HG03521 (cell line): ENCODE data around the gene ACSL5.
A peak's percentile ranks its signal among the peaks of the same experiment; 100 is the strongest.
"Not testable (repeated sequence)": the region's sequence is repeated elsewhere in the genome, so short reads cannot be mapped to it uniquely, and the experiment has no call there.

Source experiments
- ATAC-seq: cut with Tn5 transposase; IDR thresholded peaks from one replicate; pipeline ENCODE4 v1.9.1; 2021; ENCODE audit warnings: mild to moderate bottlenecking, moderate library complexity; ENCODE audit not compliant: unreplicated experiment

The ACSL5 gene

GRCh38 chr10:112402917-112403316 lies 29.0 kb downstream of the ACSL5 start:
- no peak for ATAC-seq

GRCh38 chr10:112404617-112405016 lies 30.7 kb downstream of the ACSL5 start:
- no peak for ATAC-seq

- not testable (repeated sequence) for ATAC-seq
Observed at GRCh38 chr10:112406806-112407205, 32.9 kb downstream of the ACSL5 start.

GRCh38 chr10:112407696-112408095 lies 33.8 kb downstream of the ACSL5 start:
- ATAC-seq: no peak

GRCh38 chr10:112409299-112409698 lies 35.4 kb downstream of the ACSL5 start:
- ATAC-seq: no peak

- ATAC-seq: no peak
Observed at GRCh38 chr10:112409755-112410154, 35.8 kb downstream of the ACSL5 start.

GRCh38 chr10:112412696-112413095 lies 38.8 kb downstream of the ACSL5 start:
- ATAC-seq: no peak

GRCh38 chr10:112421731-112422130 lies 47.8 kb downstream of the ACSL5 start:
- no peak for ATAC-seq

- ATAC-seq: no peak
Observed at GRCh38 chr10:112424651-112425050, 50.7 kb downstream of the ACSL5 start.

- no peak for ATAC-seq
Observed at GRCh38 chr10:112426111-112426510, 52.2 kb downstream of the ACSL5 start.

- ATAC-seq: no peak
Observed at GRCh38 chr10:112429147-112429546, 55.2 kb downstream of the ACSL5 start.

GRCh38 chr10:112429654-112430230 lies 55.8 kb downstream of the ACSL5 start:
- ATAC-seq: no peak

- ATAC-seq: no peak
Observed at GRCh38 chr10:112433136-112433535, 59.2 kb downstream of the ACSL5 start.

GRCh38 chr10:112434988-112435619 lies 61.2 kb downstream of the ACSL5 start:
- ATAC-seq: no peak

GRCh38 chr10:112438356-112438755 lies 64.4 kb downstream of the ACSL5 start:
- no peak for ATAC-seq

GRCh38 chr10:112441520-112441919 lies 67.6 kb downstream of the ACSL5 start:
- ATAC-seq: no peak

- ATAC-seq: no peak
Observed at GRCh38 chr10:112442063-112442462, 68.1 kb downstream of the ACSL5 start.

GRCh38 chr10:112446055-112446854 lies 72.3 kb downstream of the ACSL5 start:
- ATAC-seq: no peak

- ATAC-seq: peak; percentile 94
Observed at GRCh38 chr10:112446855-112447619, 73.1 kb downstream of the ACSL5 start, which contains the start of the genes VTI1A and ZDHHC6. Gene VTI1A, plus strand, starts transcription at chr10:112447215. Its CDS starts 159 bp downstream, at chr10:112447374. Gene ZDHHC6, minus strand, starts transcription at chr10:112446914. Its CDS starts 1,478 bp downstream, at chr10:112445436.

GRCh38 chr10:112447620-112447928 lies 73.7 kb downstream of the ACSL5 start:
- ATAC-seq: no peak

- no peak for ATAC-seq
Observed at GRCh38 chr10:112448888-112449287, 75.0 kb downstream of the ACSL5 start.
